Measurements from ENCODE around the gene C1QTNF8.

Gene C1QTNF8

GRCh38 chr16:1074379-1074649, 21.7 kb downstream of the C1QTNF8 start:
- no peaks in the 10 kb centered on the region for H3K36me3 ChIP-seq (ENCODE audit: control insufficient read depth, insufficient read depth, low read length)
- no peak for TF ChIP-seq CTCF (IDR thresholded peaks at IDR 0.05; ENCODE audit: insufficient read depth, low read length, poor library complexity, severe bottlenecking)
- DNase-seq (ENCODE audit: extremely low read depth, insufficient read length): no peak
- no peaks in the 10 kb centered on the region for H3K27me3 ChIP-seq (replicated peaks; ENCODE audit: control insufficient read depth, insufficient read depth, low read length)
- no peak overlapping the region for H3K4me3 ChIP-seq (replicated peaks; ENCODE audit: low read depth, low read length)

GRCh38 chr16:1073566-1074378, 22.3 kb downstream of the C1QTNF8 start:
- no peaks in the 10 kb centered on the region for H3K36me3 ChIP-seq (ENCODE audit: control insufficient read depth, insufficient read depth, low read length)
- no peak for DNase-seq (ENCODE audit: extremely low read depth, insufficient read length)
- no peaks in the 10 kb centered on the region for H3K27me3 ChIP-seq (replicated peaks; ENCODE audit: control insufficient read depth, insufficient read depth, low read length)
- no peak for TF ChIP-seq CTCF (IDR thresholded peaks at IDR 0.05; ENCODE audit: insufficient read depth, low read length, poor library complexity, severe bottlenecking)
- no peak overlapping the region for H3K4me3 ChIP-seq (replicated peaks; ENCODE audit: low read depth, low read length)

GRCh38 chr16:1073262-1073558, 22.8 kb downstream of the C1QTNF8 start:
- Histone ChIP-seq H3K36me3 (ENCODE audit: control insufficient read depth, insufficient read depth, low read length) (no peaks in the 10 kb centered on the region), H3K4me3 (replicated peaks; ENCODE audit: low read depth, low read length) (no peak overlapping the region), H3K27me3 (replicated peaks; ENCODE audit: control insufficient read depth, insufficient read depth, low read length) (no peaks in the 10 kb centered on the region)
- TF ChIP-seq CTCF (IDR thresholded peaks at IDR 0.05; ENCODE audit: insufficient read depth, low read length, poor library complexity, severe bottlenecking): no peak
- DNase-seq (ENCODE audit: extremely low read depth, insufficient read length): no peak

GRCh38 chr16:1072526-1073261, 23.4 kb downstream of the C1QTNF8 start, which contains the start of gene SSTR5:
Gene SSTR5, plus strand, starts transcription at chr16:1072747. Its CDS starts 6,122 bp downstream, at chr16:1078869.
- TF ChIP-seq CTCF (IDR thresholded peaks at IDR 0.05; ENCODE audit: insufficient read depth, low read length, poor library complexity, severe bottlenecking): no peak
- H3K27me3 ChIP-seq (replicated peaks; ENCODE audit: control insufficient read depth, insufficient read depth, low read length): no peaks in the 10 kb centered on the region
- no peak for DNase-seq (ENCODE audit: extremely low read depth, insufficient read length)
- H3K36me3 ChIP-seq (ENCODE audit: control insufficient read depth, insufficient read depth, low read length): no peaks in the 10 kb centered on the region
- no peak within 1 kb of the TSS for H3K4me3 ChIP-seq (replicated peaks; ENCODE audit: low read depth, low read length)

GRCh38 chr16:1071561-1072225, 24.4 kb downstream of the C1QTNF8 start:
- no peak for TF ChIP-seq CTCF (IDR thresholded peaks at IDR 0.05; ENCODE audit: insufficient read depth, low read length, poor library complexity, severe bottlenecking)
- H3K27me3 ChIP-seq (replicated peaks; ENCODE audit: control insufficient read depth, insufficient read depth, low read length): no peaks in the 10 kb centered on the region
- DNase-seq (ENCODE audit: extremely low read depth, insufficient read length): no peak
- no peak overlapping the region for H3K4me3 ChIP-seq (replicated peaks; ENCODE audit: low read depth, low read length)
- H3K36me3 ChIP-seq (ENCODE audit: control insufficient read depth, insufficient read depth, low read length): no peaks in the 10 kb centered on the region

Measured in GM06990 (cell line).